ENCODE results near the gene NUTM1.
A peak's percentile ranks its signal among the peaks of the same experiment; 100 is the strongest.
"Not testable (repeated sequence)": the region's sequence is repeated elsewhere in the genome, so short reads cannot be mapped to it uniquely, and the experiment has no call there.

Gene NUTM1

DNA sequence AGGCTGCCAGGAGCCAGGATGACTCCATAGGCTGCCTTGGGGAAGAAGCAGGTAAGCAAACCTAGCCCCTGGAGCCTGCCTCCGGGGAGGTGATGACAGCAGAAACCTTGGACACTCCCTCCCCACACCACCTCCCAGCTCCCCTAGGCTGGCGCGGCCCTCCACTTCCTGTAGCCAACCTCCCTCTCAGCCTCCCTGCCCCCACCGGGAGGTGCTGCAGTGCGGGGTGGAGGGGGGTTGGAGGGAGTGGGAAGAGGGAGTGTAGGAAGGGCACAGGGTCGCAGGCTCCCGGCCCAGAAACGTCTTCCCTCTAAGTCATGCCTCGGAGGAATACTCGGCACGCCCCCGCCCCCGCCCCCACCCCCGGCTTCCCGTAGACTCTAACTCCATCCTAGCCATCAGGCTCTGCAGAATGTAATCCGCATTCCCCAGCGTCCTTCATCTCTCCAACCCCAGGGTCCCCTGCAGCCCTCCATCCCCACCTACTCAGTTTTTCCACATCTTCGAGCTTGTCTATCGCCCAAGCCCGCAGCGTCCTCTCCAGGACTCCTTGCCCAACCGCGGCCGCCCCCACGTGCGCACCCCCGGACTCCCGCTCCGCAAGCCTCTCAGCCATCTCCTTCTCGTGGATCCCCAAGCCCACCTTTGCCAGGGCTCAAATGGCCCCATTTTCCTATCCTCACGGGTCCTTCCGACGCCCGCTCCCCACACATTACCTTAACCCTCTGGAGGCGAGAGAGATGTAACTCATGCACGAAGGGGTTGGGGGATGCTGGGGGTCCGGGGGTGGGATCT, 23.4 kb downstream of the NUTM1 start:
- DNase-seq = peak; percentile 12

- peak; percentile 82 for DNase-seq
Observed at GRCh38 chr15:34367101-34368081, 24.3 kb downstream of the NUTM1 start, which contains the start of gene LPCAT4. TSS of gene LPCAT4 (minus strand) at chr15:34367196. CDS start at chr15:34367100, 96 bp downstream.

GRCh38 chr15:34370129-34370528, 27.0 kb downstream of the NUTM1 start:
- no peak for DNase-seq

- DNase-seq = no peak
Observed at GRCh38 chr15:34370643-34371042, 27.5 kb downstream of the NUTM1 start.

GRCh38 chr15:34373951-34374350, 30.8 kb downstream of the NUTM1 start:
- DNase-seq = no peak

DNA sequence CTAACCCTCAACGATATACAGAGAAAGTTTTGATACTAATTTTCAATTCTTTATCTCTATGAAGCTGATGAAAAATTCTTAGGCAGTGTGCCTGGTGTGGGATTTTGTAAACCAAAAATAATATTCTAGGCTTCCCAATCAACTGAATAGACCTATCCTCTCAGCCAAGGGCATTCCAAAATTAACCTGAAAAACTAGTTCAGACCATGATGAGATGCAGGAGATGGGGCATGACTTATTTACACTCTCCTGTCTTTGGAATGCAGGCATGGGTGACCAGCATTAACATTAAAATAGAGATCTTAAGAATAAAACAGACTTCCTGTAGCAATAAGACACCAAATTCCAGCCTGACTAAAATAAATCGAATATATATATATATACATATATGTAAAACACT, 31.7 kb downstream of the NUTM1 start:
- DNase-seq = no peak

GRCh38 chr15:34375541-34375940, 32.4 kb downstream of the NUTM1 start:
- DNase-seq = not testable (repeated sequence)

- DNase-seq = no peak
Observed at GRCh38 chr15:34376856-34377255, 33.7 kb downstream of the NUTM1 start.

GRCh38 chr15:34380491-34380890, 37.4 kb downstream of the NUTM1 start:
- not testable (repeated sequence) for DNase-seq

DNA sequence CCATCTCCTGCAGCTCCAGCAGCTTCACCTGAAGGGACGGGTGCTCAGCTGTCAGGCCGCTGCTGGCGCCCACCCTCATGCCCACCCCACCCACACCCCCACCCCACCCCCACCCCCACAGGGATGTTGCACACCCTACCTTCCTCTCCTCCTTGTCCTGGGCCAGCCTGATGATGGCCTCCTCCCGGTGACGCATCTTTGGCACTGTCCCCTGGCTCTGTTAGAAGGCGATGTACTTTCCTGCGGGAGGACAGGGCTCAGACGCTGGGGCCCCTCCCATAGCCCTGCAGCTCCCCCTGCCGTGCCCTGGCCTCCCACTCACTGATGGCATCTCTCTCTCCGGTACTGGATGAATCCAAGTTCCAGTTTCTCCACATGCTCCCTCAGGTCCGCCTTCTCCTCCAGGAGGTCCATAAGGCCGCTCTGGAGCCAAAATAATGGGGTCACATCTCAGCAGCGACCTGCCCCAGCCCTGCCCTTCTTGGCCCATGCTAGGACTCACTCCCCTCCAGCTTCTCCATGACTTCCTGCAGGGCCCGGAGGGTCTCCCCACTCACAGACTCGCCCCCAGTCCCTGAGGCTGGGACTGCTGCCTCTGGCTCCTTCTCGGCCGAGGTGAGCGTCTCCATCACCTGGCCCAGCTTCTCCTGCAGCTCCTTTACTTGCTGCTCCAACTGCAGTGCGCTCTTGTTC, 38.9 kb downstream of the NUTM1 start:
- not testable (repeated sequence) for DNase-seq

DNA sequence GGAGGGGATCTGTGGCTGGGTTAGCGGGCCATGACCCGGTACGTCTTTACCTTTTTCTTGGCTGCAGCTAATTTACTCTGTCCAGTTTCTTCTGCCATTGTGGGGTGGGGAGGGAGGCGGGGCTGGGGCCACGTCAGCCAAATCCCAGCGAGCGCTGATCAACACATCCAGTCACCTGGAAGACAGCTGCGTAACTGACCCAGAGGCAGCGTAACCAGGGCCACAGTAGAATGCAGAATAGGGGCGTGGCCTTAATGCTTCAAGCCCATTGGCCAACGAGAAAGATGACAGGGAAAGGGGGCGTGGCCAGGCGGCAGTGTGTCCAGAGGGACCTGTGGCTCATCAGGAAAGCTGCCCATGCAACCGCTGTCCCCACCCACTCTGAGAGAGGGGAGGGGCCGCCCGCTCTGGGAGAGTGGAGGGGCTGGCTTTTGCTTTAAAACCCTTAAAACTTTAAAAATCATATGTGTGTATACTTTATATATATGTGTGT, 46.5 kb downstream of the NUTM1 start:
- DNase-seq = not testable (repeated sequence)

DNA sequence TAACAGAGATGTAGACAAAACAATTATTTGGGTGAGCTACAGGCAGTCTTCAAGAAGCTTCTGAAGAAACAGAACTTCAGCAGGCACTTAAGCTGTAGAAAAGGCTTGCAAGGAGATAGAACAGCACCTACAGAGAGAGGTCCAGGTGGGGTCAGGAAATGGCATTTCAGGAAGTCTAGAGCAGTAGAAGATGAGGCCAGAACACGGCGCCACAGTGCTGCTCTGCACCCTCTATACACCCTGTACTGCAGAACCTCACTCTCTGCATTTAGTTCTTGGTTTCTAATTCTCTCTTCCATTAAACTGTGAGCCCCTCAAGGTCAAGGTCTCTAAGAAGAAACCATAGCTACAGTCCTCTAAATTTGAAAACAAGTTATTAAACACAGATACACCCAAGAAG, 49.9 kb downstream of the NUTM1 start:
- not testable (repeated sequence) for DNase-seq

DNA sequence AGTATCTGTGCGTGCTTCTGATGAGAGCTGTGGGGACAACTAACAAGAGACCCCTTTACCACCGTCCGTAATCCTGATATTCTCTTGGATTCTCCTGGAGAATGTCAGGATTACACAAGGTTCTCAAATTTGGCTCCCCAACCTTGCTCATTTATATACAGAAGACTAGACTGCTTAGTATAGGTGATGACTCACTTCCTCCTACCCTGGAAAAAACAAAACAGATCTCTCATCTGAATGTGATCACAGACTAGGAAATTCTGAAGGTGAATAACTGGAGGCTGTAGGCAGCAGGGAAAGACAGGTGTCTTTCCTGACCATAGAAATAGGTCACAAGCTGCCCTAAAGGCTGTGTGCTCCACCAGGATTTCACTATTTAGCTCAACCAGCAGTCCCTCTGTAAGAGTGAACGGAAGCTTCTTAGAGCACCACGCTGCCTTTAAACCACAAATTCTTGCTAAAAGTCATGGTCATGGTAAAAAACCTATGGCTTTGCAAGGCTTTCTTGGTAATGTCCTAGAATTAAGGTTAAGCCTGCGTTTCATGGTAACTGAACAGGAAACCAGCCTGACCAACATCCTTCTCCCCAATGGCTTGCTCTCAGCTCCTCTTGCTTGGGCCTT, 54.6 kb downstream of the NUTM1 start:
- DNase-seq = not testable (repeated sequence)

- not testable (repeated sequence) for DNase-seq
Observed at GRCh38 chr15:34403160-34403598, 60.1 kb downstream of the NUTM1 start.

- DNase-seq = not testable (repeated sequence)
Observed at GRCh38 chr15:34403899-34404298, 60.8 kb downstream of the NUTM1 start.
